HG02678 (cell line): ENCODE results near the gene AHI1.

Source experiments
- ATAC-seq: cut with Tn5 transposase; IDR thresholded peaks from one replicate; pipeline ENCODE4 v1.9.1; 2021; ENCODE audit warnings: mild to moderate bottlenecking, moderate library complexity; ENCODE audit not compliant: unreplicated experiment

Gene AHI1

GRCh38 chr6:135236319-135236718 is 261.2 kb downstream of the AHI1 start:
- no peak for ATAC-seq

DNA sequence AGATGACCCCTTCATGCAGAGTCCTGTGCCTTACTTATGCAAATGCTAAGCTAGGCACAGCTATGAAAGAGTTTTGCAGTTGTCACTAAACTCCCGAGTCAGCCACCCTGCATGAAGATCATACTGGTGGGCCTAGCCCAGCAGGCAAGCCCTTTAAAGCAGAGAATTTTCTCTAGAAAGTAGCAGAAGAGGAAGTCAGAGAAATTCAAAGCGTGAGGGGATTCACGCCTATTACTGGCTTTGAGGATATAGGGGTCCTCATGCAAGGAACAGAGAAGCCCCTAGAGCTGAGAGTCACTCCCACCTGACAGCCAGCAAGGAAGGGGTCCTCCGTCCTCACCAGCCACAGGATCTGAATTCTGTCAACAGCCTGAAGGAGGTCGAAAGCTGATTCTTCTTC is 261.8 kb downstream of the AHI1 start:
- ATAC-seq, result no peak

- ATAC-seq, result no peak
These were observed 263.1 kb downstream of the AHI1 start for GRCh38 chr6:135234492-135234780.

DNA sequence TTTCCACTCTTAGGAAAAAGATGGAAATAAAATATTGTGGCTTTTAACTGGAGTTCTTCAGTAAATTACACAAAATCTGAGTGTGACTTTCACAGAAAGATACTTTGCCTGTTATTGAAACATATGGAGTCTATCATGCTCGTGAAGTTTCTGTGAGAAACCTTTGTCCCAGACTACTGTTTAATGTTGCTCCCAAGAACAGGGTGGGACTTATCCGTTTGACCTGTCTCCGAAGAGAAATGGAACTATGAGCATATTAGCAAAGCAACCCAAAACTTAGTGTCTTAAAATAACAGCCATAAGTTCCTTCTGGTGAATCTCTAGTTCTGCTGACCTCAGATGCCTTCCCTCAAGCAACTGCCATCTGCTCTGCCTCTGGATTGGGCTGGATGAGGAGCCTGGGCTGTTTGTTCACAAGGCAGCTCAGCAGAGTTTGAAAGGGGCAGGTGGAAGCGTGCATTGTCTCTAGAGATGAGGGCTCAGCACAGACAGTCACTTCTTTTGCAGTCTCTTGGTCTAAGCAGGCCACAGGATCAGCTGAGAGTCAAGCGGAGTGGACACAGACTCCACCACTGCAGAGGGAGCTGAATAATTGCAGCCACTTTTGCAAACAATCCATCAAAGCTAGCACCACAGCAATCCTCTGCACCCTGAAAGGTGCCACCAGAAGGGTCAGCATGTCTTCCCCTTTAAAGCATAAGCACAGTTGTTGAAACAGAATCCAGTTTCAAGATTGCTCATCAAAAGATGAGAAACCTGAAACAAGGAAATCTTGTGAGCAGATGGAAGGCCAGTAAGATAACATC is 263.7 kb downstream of the AHI1 start:
- ATAC-seq, result peak; percentile 73
